ENCODE data around the gene PYCARD.

The PYCARD gene

GRCh38 chr16:31183432-31184428 lies 18.8 kb downstream of the PYCARD start:
- Histone ChIP-seq H3K36me3 (peaks cover 78% of the 10 kb centered on the region), H3K4me1 (no peaks in the 10 kb centered on the region; the same call in none of the 2 replicates), H3K9me3 (no peaks in the 10 kb centered on the region), H3K27me3 (no peaks in the 10 kb centered on the region), H3K4me3 (ENCODE audit: low read depth, low read length) (peak overlapping the region; percentile 97)
- no peak for TF ChIP-seq CTCF (IDR thresholded peaks at IDR 0.05; ENCODE audit: low read depth, low read length)
- peak; percentile 39 for DNase-seq

- no peak for DNase-seq
- H3K9me3 ChIP-seq, result no peaks in the 10 kb centered on the region
- H3K36me3 ChIP-seq, result peaks cover 64% of the 10 kb centered on the region
- no peaks in the 10 kb centered on the region; the same call in none of the 2 replicates for H3K4me1 ChIP-seq
- no peak for TF ChIP-seq CTCF (IDR thresholded peaks at IDR 0.05; ENCODE audit: low read depth, low read length)
- no peaks in the 10 kb centered on the region for H3K27me3 ChIP-seq
- H3K4me3 ChIP-seq (ENCODE audit: low read depth, low read length), result peak overlapping the region; percentile 97
Measured at GRCh38 chr16:31182391-31182790, 20.2 kb downstream of the PYCARD start.

- peak; percentile 30 for DNase-seq
- Histone ChIP-seq H3K9me3 (no peaks in the 10 kb centered on the region), H3K36me3 (peaks cover 53% of the 10 kb centered on the region), H3K4me3 (ENCODE audit: low read depth, low read length) (peak overlapping the region; percentile 97), H3K27me3 (no peaks in the 10 kb centered on the region), H3K4me1 (no peaks in the 10 kb centered on the region; the same call in none of the 2 replicates)
- no peak for TF ChIP-seq CTCF (IDR thresholded peaks at IDR 0.05; ENCODE audit: low read depth, low read length)
Measured at GRCh38 chr16:31181102-31181830, 21.3 kb downstream of the PYCARD start.

GRCh38 chr16:31179747-31180459 lies 22.7 kb downstream of the PYCARD start, which contains the start of gene FUS:
Gene FUS (plus strand): TSS chr16:31180139. CDS start chr16:31180215, 76 bp downstream.
- Histone ChIP-seq H3K27me3 (no peaks in the 10 kb centered on the region), H3K4me1 (no peaks in the 10 kb centered on the region; the same call in none of the 2 replicates), H3K36me3 (peaks cover 39% of the 10 kb centered on the region), H3K9me3 (no peaks in the 10 kb centered on the region), H3K4me3 (ENCODE audit: low read depth, low read length) (peak within 1 kb of the TSS; percentile 97)
- no peak for TF ChIP-seq CTCF (IDR thresholded peaks at IDR 0.05; ENCODE audit: low read depth, low read length)
- DNase-seq, result peak; percentile 91

GRCh38 chr16:31179219-31179746 lies 23.3 kb downstream of the PYCARD start:
- H3K9me3 ChIP-seq, result no peaks in the 10 kb centered on the region
- no peaks in the 10 kb centered on the region for H3K27me3 ChIP-seq
- no peak for DNase-seq
- no peaks in the 10 kb centered on the region; the same call in none of the 2 replicates for H3K4me1 ChIP-seq
- no peak for TF ChIP-seq CTCF (IDR thresholded peaks at IDR 0.05; ENCODE audit: low read depth, low read length)
- H3K4me3 ChIP-seq (ENCODE audit: low read depth, low read length), result peak overlapping the region; percentile 97
- peaks cover 34% of the 10 kb centered on the region for H3K36me3 ChIP-seq
